Neuron (in vitro differentiated cells): Measurements from ENCODE around the gene SLC17A7.
"Not testable (repeated sequence)": the region's sequence is repeated elsewhere in the genome, so short reads cannot be mapped to it uniquely, and the experiment has no call there.

ENCODE experiments used
- H2AFZ ChIP-seq: one replicate; pipeline ENCODE4 v1.6.1; 2013; ENCODE audit warnings: low read depth, mild to moderate bottlenecking, inconsistent platforms, low read length, moderate library complexity
- H3K27me3 ChIP-seq: one replicate; pipeline ENCODE4 v1.6.1; 2013; ENCODE audit warnings: low read length; ENCODE audit not compliant: insufficient read depth
- H3K36me3 ChIP-seq: one replicate; pipeline ENCODE4 v1.6.1; 2013; ENCODE audit warnings: low read length; ENCODE audit not compliant: insufficient read depth
- H3K4me1 ChIP-seq: one replicate; pipeline ENCODE4 v1.6.1; 2013; ENCODE audit warnings: low read length; ENCODE audit not compliant: insufficient read depth
- H3K4me3 ChIP-seq: 2 replicates; pipeline ENCODE4 v1.5.1; 2013; ENCODE audit warnings: mild to moderate bottlenecking, low read length, moderate library complexity
- H3K9me3 ChIP-seq: one replicate; pipeline ENCODE4 v1.6.1; 2013; ENCODE audit warnings: low read length

Gene SLC17A7

DNA sequence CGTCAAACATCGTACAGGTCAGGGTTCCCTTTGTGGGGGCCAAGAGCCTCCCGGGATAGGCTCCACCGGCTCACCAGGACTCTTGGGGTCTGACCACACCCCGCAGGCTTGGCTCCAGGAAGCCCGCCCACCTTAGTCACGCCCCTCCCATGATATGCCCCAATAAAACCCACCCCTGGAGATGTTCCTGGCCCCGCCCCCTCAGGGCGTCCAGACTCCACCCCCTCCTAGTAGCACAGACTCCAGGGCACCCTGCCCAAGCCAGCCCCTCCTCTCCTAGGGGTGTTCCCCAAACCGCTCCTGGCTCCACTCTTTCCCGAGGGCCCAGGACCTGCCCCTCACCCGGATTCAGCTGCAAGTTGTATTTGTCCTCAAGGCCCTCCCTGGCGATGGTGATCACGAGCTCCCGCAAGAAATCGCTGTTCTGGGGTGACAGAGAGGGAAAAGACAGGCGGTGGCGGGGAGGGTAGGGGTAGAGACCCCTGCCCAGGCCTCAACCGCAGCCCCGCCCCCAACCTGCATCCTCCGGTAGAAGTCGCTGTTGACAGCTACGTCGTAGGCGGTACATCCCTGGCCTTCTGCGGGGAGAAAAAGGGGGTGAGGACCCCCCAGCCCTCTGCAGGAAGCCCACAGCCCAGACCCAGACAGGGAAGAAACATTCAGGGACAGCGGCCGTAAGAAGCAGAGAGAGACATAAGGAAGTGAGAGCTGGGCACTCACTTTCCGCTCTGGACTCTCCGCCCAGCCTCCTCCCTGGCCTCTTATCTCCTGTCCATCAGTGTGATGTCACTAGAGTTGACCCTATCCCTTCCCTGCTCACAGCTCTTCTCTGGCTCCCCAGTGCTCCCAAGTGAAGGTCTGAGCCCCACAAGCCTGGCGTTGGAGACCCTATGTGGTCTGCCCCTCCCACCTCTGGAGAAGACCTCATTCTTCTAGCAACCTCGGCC is 6.4 kb upstream of the SLC17A7 start:
- no peaks in the 10 kb centered on the region for H3K9me3 ChIP-seq
- no peak overlapping the region for H2AFZ ChIP-seq
- no peak overlapping the region for H3K4me3 ChIP-seq
- no peaks in the 10 kb centered on the region for H3K27me3 ChIP-seq
- H3K36me3 ChIP-seq = peaks cover 25% of the 10 kb centered on the region
- peaks cover 4% of the 10 kb centered on the region for H3K4me1 ChIP-seq

- Histone ChIP-seq H3K27me3 (peaks cover 12% of the 10 kb centered on the region), H2AFZ (no peak overlapping the region), H3K9me3 (no peaks in the 10 kb centered on the region), H3K36me3 (peaks cover 25% of the 10 kb centered on the region), H3K4me1 (peaks cover 12% of the 10 kb centered on the region), H3K4me3 (no peak overlapping the region)
These were observed 4.7 kb upstream of the SLC17A7 start for GRCh38 chr19:49445997-49446396.

DNA sequence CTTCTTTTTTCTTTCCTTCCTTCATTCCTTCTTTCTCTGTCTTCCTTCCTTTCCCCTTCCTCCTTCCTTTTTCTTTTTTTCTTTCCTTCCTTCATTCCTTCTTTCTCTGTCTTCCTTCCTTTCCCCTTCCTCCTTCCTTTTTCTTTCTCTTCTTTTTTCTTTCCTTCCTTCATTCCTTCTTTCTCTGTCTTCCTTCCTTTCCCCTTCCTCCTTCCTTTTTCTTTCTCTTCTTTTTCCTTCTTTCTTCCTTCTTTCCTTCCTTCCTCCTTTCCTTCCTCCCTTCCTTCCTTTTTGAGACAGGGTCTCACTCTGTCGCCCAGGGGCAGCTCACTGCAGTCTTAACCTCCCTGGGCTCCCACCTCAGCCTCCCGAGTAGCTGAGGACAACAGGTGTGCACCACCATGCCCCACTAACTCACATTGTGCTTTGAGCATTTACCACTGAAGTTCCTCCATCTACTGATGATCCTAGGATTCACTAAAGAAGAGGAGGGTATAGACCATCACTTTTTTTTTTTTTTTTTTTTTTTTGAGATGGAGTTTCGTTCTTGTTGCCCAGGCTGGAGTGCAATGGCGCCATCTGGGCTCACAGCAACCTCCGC is 2.9 kb upstream of the SLC17A7 start:
- H3K36me3 ChIP-seq = peaks cover 21% of the 10 kb centered on the region
- H3K4me1 ChIP-seq = peaks cover 15% of the 10 kb centered on the region
- not testable (repeated sequence) for H3K9me3 ChIP-seq, H2AFZ ChIP-seq, H3K4me3 ChIP-seq
- peaks cover 29% of the 10 kb centered on the region for H3K27me3 ChIP-seq

- H3K4me1 ChIP-seq = peaks cover 15% of the 10 kb centered on the region
- no peaks in the 10 kb centered on the region for H3K9me3 ChIP-seq
- peak overlapping the region; percentile 46 for H3K4me3 ChIP-seq
- H3K36me3 ChIP-seq = peaks cover 16% of the 10 kb centered on the region
- H3K27me3 ChIP-seq = peaks cover 36% of the 10 kb centered on the region
- peak overlapping the region; percentile 98 for H2AFZ ChIP-seq
These were observed 2.2 kb upstream of the SLC17A7 start for GRCh38 chr19:49443366-49444099.

GRCh38 chr19:49442771-49443365 is 1.5 kb upstream of the SLC17A7 start:
- Histone ChIP-seq H3K4me1 (peaks cover 15% of the 10 kb centered on the region), H3K27me3 (peaks cover 42% of the 10 kb centered on the region), H2AFZ (peak overlapping the region; percentile 98), H3K4me3 (peak overlapping the region; percentile 46), H3K9me3 (no peaks in the 10 kb centered on the region), H3K36me3 (peaks cover 10% of the 10 kb centered on the region)

GRCh38 chr19:49442354-49442753 is 1.0 kb upstream of the SLC17A7 start:
- no peak overlapping the region for H2AFZ ChIP-seq
- H3K9me3 ChIP-seq = no peaks in the 10 kb centered on the region
- H3K27me3 ChIP-seq = peaks cover 47% of the 10 kb centered on the region
- peaks cover 7% of the 10 kb centered on the region for H3K36me3 ChIP-seq
- peaks cover 15% of the 10 kb centered on the region for H3K4me1 ChIP-seq
- H3K4me3 ChIP-seq = no peak overlapping the region

- peaks cover 15% of the 10 kb centered on the region for H3K4me1 ChIP-seq
- H3K36me3 ChIP-seq = peaks cover 4% of the 10 kb centered on the region
- H3K27me3 ChIP-seq = peaks cover 51% of the 10 kb centered on the region
- H3K4me3 ChIP-seq = no peak overlapping the region
- H3K9me3 ChIP-seq = no peaks in the 10 kb centered on the region
- H2AFZ ChIP-seq = no peak overlapping the region
These were observed 628 bp upstream of the SLC17A7 start for GRCh38 chr19:49441960-49442350.

GRCh38 chr19:49440439-49441209 is 703 bp downstream of the SLC17A7 start:
- Histone ChIP-seq H3K36me3 (no peaks in the 10 kb centered on the region), H2AFZ (no peak overlapping the region), H3K4me3 (no peak overlapping the region), H3K27me3 (peaks cover 65% of the 10 kb centered on the region), H3K9me3 (no peaks in the 10 kb centered on the region), H3K4me1 (peaks cover 15% of the 10 kb centered on the region)

GRCh38 chr19:49439836-49440235 is 1.5 kb downstream of the SLC17A7 start:
- no peak overlapping the region for H3K4me3 ChIP-seq

GRCh38 chr19:49438261-49438660 is 3.1 kb downstream of the SLC17A7 start:
- no peak overlapping the region for H2AFZ ChIP-seq
- no peak overlapping the region for H3K4me3 ChIP-seq
- H3K9me3 ChIP-seq = peaks cover 10% of the 10 kb centered on the region
- peaks cover 87% of the 10 kb centered on the region for H3K27me3 ChIP-seq
- H3K36me3 ChIP-seq = no peaks in the 10 kb centered on the region
- peaks cover 15% of the 10 kb centered on the region for H3K4me1 ChIP-seq

More at GRCh38 chr19:49439836-49440235, 1.5 kb downstream of the SLC17A7 start:
- H3K27me3 ChIP-seq = peaks cover 73% of the 10 kb centered on the region
- no peaks in the 10 kb centered on the region for H3K36me3 ChIP-seq
- no peak overlapping the region for H2AFZ ChIP-seq
- peaks cover 15% of the 10 kb centered on the region for H3K4me1 ChIP-seq
- peaks cover under 1% of the 10 kb centered on the region for H3K9me3 ChIP-seq

DNA sequence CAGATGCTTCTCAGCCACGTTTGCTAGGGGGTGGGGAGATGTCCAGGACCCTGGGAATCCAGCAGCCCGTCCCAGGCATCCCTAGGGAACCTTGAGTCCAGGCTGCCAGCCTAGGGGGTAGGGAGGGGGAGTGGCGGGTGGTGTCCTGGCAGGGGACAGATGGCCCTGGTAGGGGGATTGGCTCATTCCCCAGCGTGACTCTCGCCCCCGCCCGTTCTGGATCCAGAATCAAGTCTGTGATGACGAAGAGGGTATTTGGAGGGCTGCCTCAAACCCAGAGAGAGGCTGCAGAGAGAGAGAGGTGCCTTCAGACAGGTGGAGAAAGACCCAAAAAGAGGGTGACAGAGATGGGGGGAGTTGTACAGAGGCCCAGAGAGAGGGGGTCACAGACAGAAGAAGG is 4.1 kb downstream of the SLC17A7 start:
- H3K4me1 ChIP-seq = peaks cover 9% of the 10 kb centered on the region
- no peaks in the 10 kb centered on the region for H3K36me3 ChIP-seq
- no peak overlapping the region for H3K4me3 ChIP-seq

DNA sequence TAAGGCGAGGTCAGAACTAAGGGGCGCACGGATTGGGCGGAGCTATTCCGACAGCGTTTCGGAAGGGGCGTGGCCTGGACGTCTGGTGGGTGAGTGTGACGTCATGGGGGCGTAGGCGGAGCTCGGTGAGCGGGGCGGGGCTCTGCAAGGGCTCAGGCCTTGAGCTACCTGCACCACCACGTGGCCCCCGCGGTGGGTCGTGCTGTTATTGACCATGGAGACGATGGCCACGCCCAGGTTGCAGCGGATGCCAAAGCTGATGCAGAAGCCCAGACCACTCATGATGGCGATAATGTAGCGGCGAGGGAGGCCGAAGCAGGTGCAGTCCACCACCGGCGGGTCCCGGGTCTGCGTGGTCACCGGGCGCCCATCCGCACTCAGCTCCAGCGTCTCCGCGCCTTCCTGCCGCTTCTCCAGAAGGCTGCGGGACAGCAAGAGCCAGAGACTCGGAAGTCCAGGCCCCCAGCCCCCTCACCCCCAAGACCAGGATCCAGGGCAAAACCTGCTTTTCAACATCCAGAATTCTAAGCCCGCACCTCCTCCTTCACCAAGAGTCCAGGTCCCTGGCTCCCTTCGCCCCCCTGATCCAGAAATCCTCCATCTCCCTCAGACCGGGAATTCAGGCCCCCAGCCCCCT is 4.8 kb downstream of the SLC17A7 start:
- Histone ChIP-seq H3K4me3 (no peak overlapping the region), H3K36me3 (no peaks in the 10 kb centered on the region), H3K27me3 (peaks cover 93% of the 10 kb centered on the region), H3K9me3 (peaks cover 23% of the 10 kb centered on the region), H2AFZ (no peak overlapping the region), H3K4me1 (peaks cover 3% of the 10 kb centered on the region)

More for the DNA sequence above, 4.1 kb downstream of the SLC17A7 start:
- H3K9me3 ChIP-seq = peaks cover 19% of the 10 kb centered on the region
- peaks cover 95% of the 10 kb centered on the region for H3K27me3 ChIP-seq
- no peak overlapping the region for H2AFZ ChIP-seq
